Inflammatory macrophage (primary cell): ENCODE results near the gene GALK2.
"Not testable (repeated sequence)": the region's sequence is repeated elsewhere in the genome, so short reads cannot be mapped to it uniquely, and the experiment has no call there.

Experiments used
- DNase-seq, 2 donors: peaks; one replicate each; pipeline ENCODE4 v3.0.0-alpha.2; 2020 to 2022

Gene GALK2

GRCh38 chr15:49343546-49343945 is 173.5 kb downstream of the GALK2 start:
- no peak for DNase-seq

- DNase-seq, result not testable (repeated sequence)
Measured at GRCh38 chr15:49354439-49354838, 184.4 kb downstream of the GALK2 start.

- no peak for DNase-seq
Measured at GRCh38 chr15:49361370-49361769, 191.3 kb downstream of the GALK2 start.

- no peak for DNase-seq
Measured at GRCh38 chr15:49366496-49366895, 196.4 kb downstream of the GALK2 start.

- DNase-seq, result no peak
Measured at GRCh38 chr15:49370782-49371181, 200.7 kb downstream of the GALK2 start.

GRCh38 chr15:49372366-49372765 is 202.3 kb downstream of the GALK2 start:
- DNase-seq, result no peak

- peak; percentile 47 for DNase-seq
Measured at GRCh38 chr15:49379996-49380395, 209.9 kb downstream of the GALK2 start.

GRCh38 chr15:49380912-49381311 is 210.9 kb downstream of the GALK2 start:
- no peak for DNase-seq
